Measurements from ENCODE around the gene ECHS1. TPM values are rescaled to one million over a fixed set of nuclear protein-coding genes. Genes with fewer than 3 reads are reported as not detected.

Gene ECHS1
- total and polyA plus RNA-seq, 2 of the 8 experiments (the other 6 are each of a cell fraction or from before 2014, with no cell fraction given), result 41.7 to 101 TPM

GRCh38 chr10:133372507-133372906 lies 647 bp downstream of the ECHS1 start (continued):
- TF ChIP-seq POLR2AphosphoS5 (IDR thresholded peaks at IDR 0.05; ENCODE audit: low read depth, low read length) (no peak), PHF8 (conservative IDR thresholded peaks at IDR 0.05; ENCODE audit: low read depth, low read length) (no peak)
